Measurements from ENCODE around the gene KCNA10.

GRCh38 chr1:110556471-110556807 lies 37.5 kb upstream of the KCNA10 start:
- TF ChIP-seq SUZ12 (IDR thresholded peaks at IDR 0.05) (no peak), SP1 (IDR thresholded peaks at IDR 0.05) (no peak)
